Measurements from ENCODE around the gene LCOR. TPM values are rescaled to one million over a fixed set of nuclear protein-coding genes. Genes with fewer than 3 reads are reported as not detected.

The LCOR gene
- total and polyA plus RNA-seq, 2 of the 4 experiments (the other 2 are of a cell fraction), result 3.7 to 36.9 TPM

- Histone ChIP-seq H3K36me3 (ENCODE audit: control insufficient read depth, insufficient read depth, low read length) (peaks cover 3% of the 10 kb centered on the region; the same call in 1 of the 2 replicates), H4K8ac (ENCODE audit: low read depth in 2 of 2, low read length in 2 of 2) (no peak overlapping the region), H3K27ac (ENCODE audit: insufficient read depth, low read length) (no peak overlapping the region), H3K79me1 (ENCODE audit: low read depth in 1 of 2, low read length in 2 of 2) (peaks cover 35 to 54% of the 10 kb centered on the region in 2 experiments), H2AK9ac (replicated peaks; ENCODE audit: low read depth, low read length, poor library complexity) (no peak overlapping the region), H3K9me3 (ENCODE audit: control insufficient read depth, insufficient read depth, low read length) (no peaks in the 10 kb centered on the region), H3K18ac (ENCODE audit: low read depth, low read length) (no peak overlapping the region), H3K4ac (ENCODE audit: low read depth, low read length) (no peak overlapping the region), H4K5ac (ENCODE audit: low read depth, low read length) (no peak overlapping the region), H3K23ac (ENCODE audit: low read depth, low read length) (no peak overlapping the region), H2BK15ac (ENCODE audit: low read depth, low read length) (no peak overlapping the region), H3K4me2 (ENCODE audit: low read depth, low read length) (no peak overlapping the region), H3K4me3 (ENCODE audit: insufficient read depth, low read depth, low read length) (no peak overlapping the region), H2BK5ac (ENCODE audit: low read depth, low read length, poor library complexity, severe bottlenecking) (no peak overlapping the region), H2BK120ac (ENCODE audit: low read depth, low read length) (no peak overlapping the region), H2BK20ac (ENCODE audit: low read depth, low read length) (no peak overlapping the region), H3K56ac (ENCODE audit: extremely low read depth, insufficient read depth, low read length) (no peak overlapping the region), H4K91ac (ENCODE audit: insufficient read depth, low read depth, low read length) (no peak overlapping the region), H3K4me1 (ENCODE audit: control insufficient read depth, insufficient read depth, low read length) (no peaks in the 10 kb centered on the region), H2AK5ac (ENCODE audit: low read depth, low read length) (no peak overlapping the region), H2AFZ (replicated peaks; ENCODE audit: low read length, poor library complexity) (no peak overlapping the region), H3K27me3 (ENCODE audit: control insufficient read depth, insufficient read depth, low read length) (no peaks in the 10 kb centered on the region), H4K20me1 (ENCODE audit: insufficient read depth, low read length) (peaks cover 6% of the 10 kb centered on the region; the same call in 1 of the 2 replicates), H3K9ac (ENCODE audit: low read depth, low read length) (no peak overlapping the region), H3K14ac (replicated peaks; ENCODE audit: low read depth, low read length) (no peak overlapping the region), H3K9me1 (ENCODE audit: insufficient read depth, low read length) (no peaks in the 10 kb centered on the region)
- no TSS peak for BruUV-seq (replicated peaks)
- dilution Hi-C loops (cut with HindIII; ENCODE audit: low sequenced_read_pairs, unreplicated experiment) (no loop called here), intact Hi-C loops (cut with micrococcal nuclease) (no loop called here), in situ Hi-C loops (cut with MboI; ENCODE audit: low sequenced_read_pairs) (no loop called here)
- WGBS, 2 experiments (ENCODE audit: extremely low coverage in 2 of 2, insufficient read length in 1 of 2), result no CpG with 5 or more reads among the region's 6 CpGs
- ChIA-PET CTCF (interaction anchor here (0.8 kb wide), 1 partner anchor 13 kb away, joined by 3 read pairs; no protein-coding TSS in a partner anchor), POLR2A (ENCODE audit: unreplicated experiment) (no interaction called here)
- TF ChIP-seq MAFK (IDR thresholded peaks at IDR 0.05; ENCODE audit: low read depth, low read length), result no peak
- TF ChIP-seq CEBPB (IDR thresholded peaks at IDR 0.05; ENCODE audit: low read depth, low read length), result no peak
- TF ChIP-seq RCOR1 (IDR thresholded peaks at IDR 0.05; ENCODE audit: insufficient replicate concordance, low read length), result no peak
- no peak for TF ChIP-seq ELK1 (IDR thresholded peaks at IDR 0.05; ENCODE audit: borderline replicate concordance, low read depth, low read length)
- TF ChIP-seq RFX5 (IDR thresholded peaks at IDR 0.05; ENCODE audit: low read depth, low read length), result no peak
- DNase-seq (no peak), ATAC-seq (ENCODE audit: low read depth) (no peak)
These were observed 92.8 kb downstream of the LCOR start for GRCh38 chr10:96924861-96925260.

Measured in IMR-90 (cell line).